Dermis blood vessel endothelial cell (primary cell): Measurements from ENCODE around the gene TMPRSS3. TPM values are rescaled to one million over a fixed set of nuclear protein-coding genes. Genes with fewer than 3 reads are reported as not detected.
A peak's percentile ranks its signal among the peaks of the same experiment; 100 is the strongest.

Experiments used
- DNase-seq: peaks from one replicate; pipeline ENCODE4 v3.0.0; 2010
- total RNA-seq: library from RNA; depleted of rRNA; stranded (reverse); fragments of >200 nt; gene quantifications from 2 replicates; pipeline ENCODE4 v1.2.3, GENCODE V29; 2014

The TMPRSS3 gene
- total RNA-seq, 1 donor from 2014 or later, result not detected

DNA sequence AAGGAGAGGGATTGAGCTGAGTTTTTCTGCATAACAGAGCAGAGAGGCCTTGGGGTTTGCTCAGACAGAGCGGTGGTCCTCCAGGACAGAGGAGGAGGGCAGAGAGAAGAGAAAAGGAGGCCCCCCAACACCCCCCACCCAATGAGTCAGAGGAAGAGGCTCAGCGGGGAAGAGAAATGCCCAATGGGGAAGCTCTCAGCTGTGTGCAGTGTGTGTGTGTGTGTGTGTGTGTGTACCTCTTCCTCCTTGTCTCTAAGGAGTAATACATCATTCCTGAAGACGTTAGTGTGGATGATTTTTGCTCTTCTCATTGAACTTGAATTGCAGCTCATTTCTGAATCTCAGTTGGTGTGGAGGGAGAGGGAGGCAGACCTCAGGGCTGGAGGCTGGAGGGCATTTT is 8.7 kb downstream of the TMPRSS3 start:
- DNase-seq, result no peak

DNA sequence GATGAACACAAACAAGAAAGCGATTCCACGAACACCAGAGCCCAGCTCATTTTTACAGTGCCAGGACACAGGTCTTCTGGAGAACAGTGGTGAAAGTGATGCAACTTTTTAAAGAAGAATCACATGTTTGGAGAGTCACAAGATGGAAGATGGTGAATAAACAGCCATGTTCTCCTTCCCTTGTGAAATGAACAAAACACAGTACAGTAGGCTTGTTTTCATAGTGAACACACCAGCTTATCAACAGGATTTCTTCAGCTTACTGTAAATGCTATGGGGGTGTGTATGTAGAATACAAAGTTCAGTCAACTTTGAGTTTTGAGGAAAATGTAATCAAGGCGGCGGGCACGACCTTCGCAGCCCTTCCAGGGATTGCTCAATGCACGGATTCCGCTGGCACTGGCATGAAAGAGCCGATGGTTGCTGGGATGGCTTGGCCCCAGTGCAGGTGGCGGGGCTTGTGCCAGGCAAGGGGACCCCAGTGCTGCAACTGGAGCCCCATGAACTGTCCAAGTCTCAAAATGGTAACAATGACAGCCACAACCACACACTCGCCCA is 9.7 kb downstream of the TMPRSS3 start:
- no peak for DNase-seq

DNA sequence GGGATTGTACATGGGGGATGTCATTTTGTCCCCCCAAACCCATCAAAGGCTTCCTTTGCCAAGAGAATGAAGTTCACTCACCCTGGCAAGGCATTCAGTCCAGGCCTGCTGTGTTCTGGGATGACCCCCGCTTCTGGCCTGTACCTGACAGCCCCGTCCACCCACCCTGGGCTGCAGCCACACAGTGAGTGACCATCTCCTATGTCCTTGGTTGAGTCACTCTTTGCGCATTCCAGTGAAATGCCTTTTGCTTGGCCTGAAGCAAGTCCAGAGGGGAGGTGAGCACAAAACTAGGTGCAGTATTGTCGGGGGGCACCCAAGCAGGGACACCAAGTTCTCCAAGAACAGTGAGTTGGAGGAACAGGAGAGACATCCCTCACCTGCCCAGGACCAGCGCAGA is 10.2 kb downstream of the TMPRSS3 start:
- DNase-seq, result no peak

DNA sequence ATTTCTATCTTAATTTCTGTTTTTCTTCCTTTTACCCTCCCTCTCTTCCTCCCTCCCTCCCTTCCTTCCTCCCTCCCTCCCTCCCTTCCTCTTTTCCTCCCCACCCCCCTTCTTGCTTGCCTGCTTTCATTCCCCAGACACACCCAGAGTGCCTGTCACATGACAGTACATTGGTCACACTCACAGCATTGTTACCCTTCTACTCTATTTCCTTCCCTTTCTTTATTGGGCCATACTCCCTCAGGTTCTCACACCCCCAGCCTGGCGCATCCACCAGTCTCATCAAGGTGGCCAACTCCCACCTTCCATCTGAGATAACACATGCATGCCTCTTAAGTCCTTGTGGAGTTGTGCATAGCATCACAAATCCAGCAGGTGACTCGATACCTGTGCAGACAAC is 10.9 kb downstream of the TMPRSS3 start:
- no peak for DNase-seq

DNA sequence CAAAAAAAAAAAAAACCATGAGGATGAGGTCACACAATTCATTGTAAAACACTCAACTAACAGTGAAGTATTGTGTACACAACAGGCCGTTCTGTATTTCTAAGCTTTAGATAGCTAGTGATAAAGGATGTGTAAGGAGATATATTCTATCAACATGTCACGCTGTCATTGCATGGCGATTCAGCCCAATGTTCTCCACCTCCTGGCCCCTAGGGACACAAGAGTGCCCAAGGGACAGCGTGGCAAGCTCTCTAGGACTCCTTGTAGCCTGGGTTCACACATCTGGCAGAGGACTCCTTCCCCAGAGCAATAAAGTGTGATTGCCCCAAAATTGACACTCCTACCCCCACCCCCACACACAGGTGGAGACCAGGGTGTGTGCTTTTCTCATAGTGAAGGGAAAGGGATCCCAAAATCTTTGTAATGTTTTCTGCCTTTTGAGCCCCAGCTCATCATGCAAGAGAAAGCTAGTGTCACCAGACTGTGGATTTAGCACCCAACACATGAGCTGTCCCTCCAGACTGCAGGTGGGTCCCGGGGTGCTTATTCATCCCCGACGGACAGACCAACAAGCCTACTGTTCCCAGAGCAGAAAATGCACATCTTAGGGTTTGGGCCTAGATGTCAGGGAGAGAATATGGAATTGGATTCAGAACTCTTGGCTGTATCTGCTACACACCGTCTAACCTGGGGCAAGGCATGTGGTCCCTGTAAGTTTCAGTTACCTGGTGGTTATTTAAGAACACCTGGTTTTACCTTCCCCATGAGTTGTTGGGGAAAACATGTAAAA is 11.5 kb downstream of the TMPRSS3 start:
- DNase-seq, result no peak

DNA sequence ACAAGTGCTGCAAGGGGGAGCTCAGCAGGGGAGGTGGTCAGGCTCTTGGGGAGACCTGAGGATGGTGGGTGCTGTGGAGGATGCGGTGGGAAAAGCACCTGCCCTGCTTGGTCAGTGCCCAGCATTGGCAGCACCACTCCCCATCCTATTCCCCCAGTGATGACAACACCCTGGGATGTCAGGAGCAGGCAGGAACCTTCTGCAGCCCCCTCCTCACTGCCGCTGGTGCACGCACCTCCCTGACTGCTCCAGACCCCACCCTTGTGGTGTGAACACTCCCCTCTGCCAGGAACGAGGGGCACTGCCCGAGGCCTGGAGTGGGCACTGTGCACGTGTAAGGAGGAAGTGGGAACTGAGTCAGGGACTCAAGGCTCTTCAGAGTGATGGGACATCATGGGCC is 12.5 kb downstream of the TMPRSS3 start:
- no peak for DNase-seq

DNA sequence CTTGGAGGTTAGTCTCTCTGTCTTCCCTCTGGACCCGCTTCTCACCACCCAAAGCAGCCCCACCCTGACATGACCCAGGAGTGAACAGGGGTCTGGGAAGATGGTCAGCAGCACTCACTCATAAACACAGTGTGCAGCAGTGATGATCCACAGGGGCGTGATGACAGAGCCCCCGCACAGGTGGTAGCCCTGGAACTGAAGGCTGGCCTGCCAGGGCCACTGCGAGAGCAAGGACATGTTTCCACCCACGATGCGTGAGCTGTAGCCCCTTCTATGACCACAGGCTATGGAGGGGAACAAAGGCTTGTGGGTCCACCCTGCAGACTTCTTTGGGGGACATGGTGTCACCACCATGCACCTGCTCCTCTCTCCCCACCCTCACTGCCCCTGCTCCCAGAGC is 12.9 kb downstream of the TMPRSS3 start:
- no peak for DNase-seq

DNA sequence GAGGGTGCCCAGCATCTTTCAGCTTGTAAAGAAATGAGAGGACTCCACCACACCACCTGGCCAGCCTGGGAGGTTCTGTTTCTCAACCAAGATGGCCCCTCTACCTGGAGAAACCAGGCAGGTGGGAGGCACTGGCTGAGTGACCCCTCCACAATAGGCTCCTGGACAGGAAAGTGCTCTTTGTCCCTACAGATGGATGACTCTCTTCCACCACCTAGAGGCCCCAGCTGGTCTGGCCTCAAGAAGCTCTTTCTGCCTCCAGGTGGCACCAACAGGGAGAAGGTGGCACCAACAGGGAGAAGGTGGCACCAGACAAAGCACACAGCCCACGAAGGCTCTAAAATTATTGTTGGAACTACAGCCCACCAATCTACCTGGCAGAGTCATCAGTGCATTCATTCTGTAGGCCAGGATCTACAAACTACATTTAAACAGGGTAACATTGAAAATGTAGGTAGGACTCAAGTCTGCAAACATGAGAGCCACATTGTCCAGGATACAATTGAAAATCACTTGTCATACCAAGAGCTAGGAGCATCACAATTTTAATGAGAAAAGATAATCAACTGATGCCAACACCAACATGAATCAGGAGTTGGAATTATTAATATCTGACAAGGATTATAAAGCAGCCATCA is 14.4 kb downstream of the TMPRSS3 start:
- peak; percentile 68 for DNase-seq

DNA sequence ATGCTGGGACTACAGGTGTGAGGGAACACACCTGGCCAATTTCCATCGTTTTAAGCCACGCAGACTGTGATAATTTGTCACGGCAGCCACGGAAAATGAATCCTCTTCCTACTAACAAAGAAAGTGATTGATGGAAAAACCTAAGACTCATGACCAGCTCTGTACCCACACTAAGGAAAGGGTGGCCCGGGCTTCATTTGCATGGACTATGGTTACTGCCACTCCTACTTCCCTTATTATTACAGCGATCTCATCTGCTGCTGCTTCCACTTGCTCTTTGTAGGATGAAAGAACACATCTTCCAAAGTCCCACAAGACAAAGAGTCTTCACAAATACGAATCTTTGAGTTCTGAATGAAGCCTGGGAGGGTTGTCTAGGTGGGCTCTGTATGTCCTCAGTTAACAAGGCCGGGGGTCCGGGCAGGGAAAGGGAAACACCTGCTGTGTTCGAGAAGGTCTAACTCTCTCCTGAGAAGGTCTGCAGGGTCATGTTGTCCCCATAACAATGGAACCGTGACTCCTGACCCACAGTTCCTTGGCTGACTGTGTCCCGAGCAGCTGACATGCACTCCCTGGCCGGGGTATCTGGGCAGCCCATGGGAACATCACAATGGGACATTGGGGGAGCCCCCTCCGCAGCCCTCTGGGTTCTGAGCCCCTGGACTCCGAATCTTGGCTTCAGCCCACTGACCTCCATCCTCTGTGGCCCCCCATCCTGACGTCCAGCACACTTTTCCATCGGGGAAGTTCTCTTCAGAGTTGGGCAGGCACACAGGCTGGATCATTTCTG is 16.2 kb downstream of the TMPRSS3 start:
- DNase-seq, result no peak

DNA sequence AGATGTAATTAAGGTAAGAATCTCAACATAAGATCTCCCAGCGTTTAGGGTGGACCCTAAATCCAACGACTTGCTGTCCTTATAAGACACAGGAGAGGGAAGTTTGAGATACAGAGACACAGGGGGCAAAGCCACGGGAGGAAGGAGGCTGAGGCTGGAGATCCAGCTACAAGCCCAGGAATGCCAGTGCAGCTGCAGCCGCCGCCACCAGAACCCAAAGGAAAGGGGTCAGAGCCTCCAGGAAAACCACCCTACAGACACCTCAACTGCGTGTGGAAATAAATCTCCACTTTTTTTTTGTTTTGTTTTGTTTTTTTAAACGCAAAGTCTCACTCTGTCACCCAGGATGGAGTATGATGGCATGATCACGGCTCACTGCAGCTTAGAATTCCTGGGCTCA is 17.4 kb downstream of the TMPRSS3 start:
- no peak for DNase-seq

DNA sequence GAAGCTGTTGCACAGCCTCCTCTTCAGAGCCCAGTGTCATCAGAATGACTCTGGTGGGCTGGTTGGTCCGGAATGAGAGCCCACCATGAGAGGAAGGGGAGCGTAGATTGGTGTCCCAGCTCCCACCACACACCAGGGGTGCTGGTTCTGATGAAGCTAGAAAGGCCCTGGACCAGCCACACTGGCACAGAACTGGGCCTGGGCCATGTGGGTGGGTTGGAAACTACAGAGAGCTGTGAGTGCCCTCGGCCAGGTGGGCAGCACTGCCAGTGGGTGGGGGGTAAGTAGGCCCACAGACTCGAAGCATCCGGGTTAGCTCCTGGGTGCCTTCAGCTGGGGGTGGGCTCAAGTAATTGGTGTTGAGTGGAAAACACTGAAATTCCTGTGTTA is 17.9 kb downstream of the TMPRSS3 start:
- DNase-seq, result no peak

DNA sequence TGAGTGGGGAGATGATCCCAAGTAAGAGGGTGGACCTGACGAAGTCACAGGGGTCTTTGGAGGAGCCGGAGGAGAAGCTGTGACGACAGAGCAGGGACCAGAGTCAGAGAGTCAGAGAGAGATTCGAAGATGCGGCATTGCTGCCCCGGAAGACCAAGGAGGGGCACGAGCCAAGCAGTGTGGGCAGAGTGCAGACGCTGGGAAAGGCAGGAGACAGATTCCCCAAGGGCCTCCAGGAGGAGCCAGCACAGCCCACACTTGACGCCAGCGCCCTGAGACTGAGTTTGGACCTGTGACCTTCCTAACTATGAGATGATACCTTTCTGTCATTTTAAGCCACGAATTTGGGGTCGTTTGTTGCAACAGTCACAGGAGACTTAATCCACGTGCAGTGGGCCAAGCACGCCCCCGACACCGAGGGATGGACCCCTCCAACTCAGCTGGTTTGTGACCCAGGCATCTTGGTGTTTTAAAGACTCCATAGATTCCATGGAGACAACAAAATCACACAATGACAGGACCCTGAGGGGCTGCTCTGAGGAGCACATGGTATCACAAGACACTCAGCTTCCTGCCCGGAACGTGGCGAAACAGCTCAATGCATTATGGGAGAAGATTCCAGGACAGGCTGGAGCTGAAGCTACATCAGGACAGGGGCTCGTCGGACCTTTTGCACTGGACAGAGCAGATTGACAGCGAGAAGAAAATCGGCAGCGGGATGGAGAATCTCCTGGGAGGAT is 18.5 kb downstream of the TMPRSS3 start:
- DNase-seq, result no peak

DNA sequence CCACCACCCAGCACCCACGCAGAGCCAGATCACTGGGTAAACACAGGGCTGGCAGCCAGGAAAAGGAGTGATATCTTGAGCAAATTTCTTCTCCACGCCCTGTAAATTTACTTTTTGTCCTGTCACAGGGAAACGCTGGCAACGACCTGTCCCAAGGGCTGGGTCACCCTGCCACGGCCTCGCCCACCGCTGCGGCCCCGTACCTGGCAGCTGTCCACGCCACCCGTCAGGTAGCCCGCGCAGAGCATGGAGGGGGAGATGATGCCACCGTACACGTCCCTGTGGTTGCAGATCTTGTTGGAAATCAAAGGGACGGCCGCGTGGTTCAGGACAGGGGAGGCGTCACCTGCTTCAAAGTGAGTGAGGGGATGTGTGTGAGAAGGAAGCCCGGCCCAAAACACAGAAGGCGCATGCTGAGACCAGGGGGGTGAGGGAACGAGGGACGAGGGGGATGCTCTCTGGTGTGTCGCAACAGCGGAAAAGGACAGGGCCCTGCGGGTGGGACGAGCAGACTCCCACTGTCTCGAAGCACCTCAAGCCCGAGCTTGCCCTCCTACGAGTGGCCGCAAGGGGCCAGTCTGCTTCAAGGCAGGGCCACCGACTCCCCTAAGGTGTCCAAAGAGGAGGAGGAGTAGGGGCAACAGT is 19.4 kb downstream of the TMPRSS3 start:
- no peak for DNase-seq

DNA sequence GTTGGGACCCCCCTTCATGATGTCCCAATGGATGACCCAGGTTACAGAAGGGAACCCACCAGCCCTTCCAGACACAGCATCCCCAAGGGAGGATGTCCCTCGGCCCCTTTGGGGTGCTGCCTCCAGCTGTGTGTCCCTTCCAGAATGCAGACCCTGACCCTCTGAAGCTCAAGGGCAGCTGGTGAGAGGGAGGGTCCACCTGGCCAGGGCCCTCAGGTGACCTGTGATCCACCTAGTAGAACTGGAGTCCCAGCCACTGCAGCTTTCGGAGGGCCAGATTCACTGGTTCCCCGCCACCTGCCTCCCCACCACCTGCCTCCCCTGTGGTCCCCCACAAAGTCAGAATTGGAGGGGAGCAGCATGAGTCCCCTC is 19.9 kb downstream of the TMPRSS3 start:
- DNase-seq, result no peak

DNA sequence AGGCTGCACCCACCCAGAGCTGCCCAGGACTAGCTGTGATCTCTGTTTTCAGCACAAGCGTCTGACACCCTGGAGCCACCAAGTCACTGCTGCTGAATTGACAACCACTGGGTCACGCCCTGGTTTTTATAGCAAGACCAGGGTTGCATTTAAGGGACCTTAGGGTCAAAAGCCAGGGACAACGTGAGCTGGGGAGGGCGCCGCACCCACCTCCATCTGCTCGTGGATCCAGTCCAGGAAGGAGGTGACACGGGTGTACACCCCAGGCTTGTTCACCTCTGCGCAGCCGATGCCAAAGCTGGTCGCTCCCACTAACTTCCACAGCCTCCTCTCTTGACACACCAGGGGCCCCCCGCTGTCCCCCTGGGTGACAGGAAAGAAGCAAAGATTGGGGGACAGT is 20.3 kb downstream of the TMPRSS3 start:
- no peak for DNase-seq

DNA sequence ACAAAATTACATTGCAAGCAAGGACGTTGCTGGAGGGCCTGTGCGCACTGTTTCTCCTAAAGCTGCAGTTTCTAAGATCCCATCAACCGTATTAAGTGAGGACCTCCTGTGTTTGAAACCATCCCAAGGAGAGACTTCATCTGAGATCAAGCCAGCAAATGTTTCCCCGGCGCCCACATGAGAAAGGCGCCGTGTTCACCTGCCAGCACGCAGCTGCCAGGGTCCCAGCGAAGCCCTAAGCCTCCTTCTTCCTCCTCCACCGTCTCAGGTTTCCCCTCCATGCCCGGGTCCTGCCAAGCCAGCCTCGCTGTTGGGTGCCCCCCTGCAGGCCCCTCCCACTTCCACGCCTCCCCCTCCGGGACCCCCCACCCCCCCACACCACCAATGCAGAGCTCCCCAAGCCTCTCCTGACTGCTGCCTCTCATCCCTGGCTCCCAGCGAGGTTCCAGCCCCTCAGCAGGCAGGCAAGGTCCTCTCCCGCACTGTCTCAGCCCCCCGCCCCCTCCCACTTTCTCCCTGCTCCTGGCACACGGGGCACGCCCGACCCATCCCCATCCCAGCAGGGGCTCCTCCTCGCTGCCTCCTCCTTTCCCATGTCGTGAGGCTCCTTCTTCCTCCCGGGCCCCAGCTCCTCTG is 20.9 kb downstream of the TMPRSS3 start:
- DNase-seq, result no peak

DNA sequence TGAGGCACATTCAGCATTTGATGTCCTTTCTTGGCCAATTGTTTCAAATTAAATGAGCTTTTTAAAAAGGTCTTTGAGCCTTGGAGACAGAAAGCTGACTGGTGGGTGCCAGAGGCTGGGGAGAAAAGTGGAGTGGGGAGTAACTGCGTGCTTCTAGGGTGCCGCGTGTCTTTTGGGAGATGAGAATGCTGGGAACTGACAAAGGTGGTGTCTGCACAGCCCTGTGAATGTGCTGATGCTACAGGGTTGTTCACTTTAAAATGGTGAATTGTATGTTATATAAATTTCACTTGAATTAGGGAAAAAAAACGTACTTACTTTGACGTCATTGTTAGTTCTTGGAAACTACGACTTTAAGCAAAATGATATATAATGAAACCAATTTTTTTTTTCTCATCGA is 21.4 kb downstream of the TMPRSS3 start:
- DNase-seq, result no peak

DNA sequence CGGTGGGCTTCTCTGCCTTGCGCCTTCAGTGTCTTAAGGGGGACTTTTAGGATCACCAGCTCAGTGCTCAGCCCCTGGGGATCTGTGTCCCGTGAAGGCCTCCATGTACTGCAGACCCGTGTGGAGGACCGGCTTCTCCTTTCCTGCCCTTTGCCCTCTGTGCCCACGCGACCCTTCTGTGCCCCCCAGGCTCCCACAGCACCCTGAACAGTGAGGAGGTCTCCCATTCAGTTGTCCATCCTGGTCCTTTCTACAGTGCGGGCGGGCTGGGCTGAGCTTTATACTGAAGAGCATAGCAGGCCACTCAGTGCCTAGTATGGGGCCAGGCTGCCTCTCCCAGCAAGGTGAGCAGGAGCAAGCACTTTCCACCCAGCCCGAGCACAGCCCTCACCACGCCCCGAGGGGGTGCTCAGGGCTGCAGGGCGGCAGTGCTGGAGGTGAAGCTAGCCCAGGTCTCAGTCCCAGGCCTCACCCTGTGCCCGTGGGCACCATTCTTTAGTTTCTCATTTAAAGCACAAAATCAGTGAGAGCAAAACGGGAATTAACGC is 21.9 kb downstream of the TMPRSS3 start:
- no peak for DNase-seq

DNA sequence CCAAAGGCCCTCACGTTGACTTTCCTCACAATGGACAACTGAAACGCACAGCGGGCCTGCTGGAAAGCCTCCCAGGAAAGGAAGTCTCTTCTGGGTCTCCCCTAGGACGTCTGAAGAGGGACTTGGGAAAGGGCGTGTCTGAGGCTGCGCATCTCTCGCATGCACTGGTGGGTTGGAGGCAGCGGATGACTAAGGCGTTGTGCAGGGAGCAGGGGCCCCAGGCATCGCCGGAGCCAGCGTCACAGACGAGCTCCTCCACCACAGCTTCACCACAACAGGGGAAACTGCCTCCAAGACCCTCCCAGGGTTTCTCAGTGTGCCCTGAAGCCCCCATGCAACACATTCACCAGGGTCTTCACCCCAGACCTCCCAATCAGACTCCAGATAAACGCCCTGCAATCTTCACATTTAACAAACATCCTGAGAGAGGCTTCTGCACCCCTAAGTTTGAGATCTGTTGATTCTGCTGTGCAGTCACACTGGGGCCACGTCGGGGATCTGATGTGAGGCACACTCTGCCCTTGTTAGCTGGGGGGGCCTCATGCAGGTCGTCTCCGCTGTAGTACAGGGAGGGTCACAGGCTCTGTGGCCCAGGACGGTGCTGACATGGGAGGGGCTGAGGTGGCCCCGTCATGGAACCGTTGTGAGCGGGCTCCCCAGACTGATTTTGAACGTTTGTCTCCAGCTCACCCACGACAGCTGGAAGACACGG is 22.5 kb downstream of the TMPRSS3 start:
- DNase-seq, result no peak

DNA sequence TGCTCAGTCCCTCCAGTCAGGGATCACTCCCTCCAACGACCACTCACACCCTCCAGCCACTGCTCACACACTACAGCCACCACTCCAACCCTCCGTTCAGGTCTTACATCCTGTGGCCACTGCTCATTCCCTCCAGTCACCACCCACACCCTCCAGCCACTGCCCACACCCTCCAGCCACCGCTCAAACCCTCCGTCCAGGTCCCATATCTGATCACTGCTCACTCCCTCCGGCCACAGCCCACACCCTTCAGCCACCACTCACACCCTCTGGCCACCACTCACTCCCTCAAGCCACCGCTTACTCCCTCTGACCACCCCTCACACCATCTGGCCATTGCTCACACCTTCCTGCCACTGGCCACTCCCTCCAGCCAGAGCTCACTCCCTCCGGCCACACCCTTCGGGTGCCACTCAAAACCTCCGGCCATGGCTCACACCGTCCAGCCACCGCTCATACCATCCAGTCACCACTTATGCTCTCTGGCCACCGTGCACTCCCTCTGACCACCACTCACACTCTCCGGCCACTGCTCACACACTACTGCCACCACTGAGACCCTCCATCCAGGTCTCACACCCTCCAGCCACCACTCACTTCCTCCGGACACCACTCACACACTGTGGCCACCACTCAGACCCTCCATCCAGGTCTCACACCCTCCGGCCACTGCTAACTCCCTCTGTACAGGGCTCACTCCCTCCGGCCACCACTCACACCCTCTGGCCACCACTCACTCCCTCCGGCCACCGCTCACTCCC is 24.8 kb downstream of the TMPRSS3 start:
- no peak for DNase-seq
